Transverse colon (tissue), 4 donors: Measurements from ENCODE around the gene AP1G2. TPM values are rescaled to one million over a fixed set of nuclear protein-coding genes. Genes with fewer than 3 reads are reported as not detected.

Source experiments
- DNase-seq: peaks from one replicate; pipeline ENCODE4 v3.0.0-alpha.2; 2019
- H3K27ac ChIP-seq, 4 donors: fragments of 200-600 bp; sonication (generic); 2 replicates each; pipeline ENCODE4 v1.5.1; 2016 to 2018; ENCODE audit warnings: inconsistent platforms in 4 of 4
- H3K27me3 ChIP-seq: fragments of 200-600 bp; sonication (generic); 2 replicates; pipeline ENCODE4 v1.5.1; 2017; ENCODE audit warnings: inconsistent platforms
- H3K36me3 ChIP-seq, 4 donors: fragments of 200-600 bp; sonication (generic); 2 replicates each; pipeline ENCODE4 v1.5.1; 2017 to 2019; ENCODE audit warnings: inconsistent platforms in 4 of 4
- H3K4me1 ChIP-seq, 4 donors: fragments of 200-600 bp; sonication (generic); 2 replicates each; pipeline ENCODE4 v1.5.1; 2017 to 2020; ENCODE audit warnings: inconsistent platforms in 4 of 4
- H3K4me3 ChIP-seq, 4 donors: fragments of 200-600 bp; sonication (generic); 1 replicate in 1 of 4; 2 replicates in 3 of 4; pipeline versions ENCODE4 v1.5.1 to v1.6.1; 2017 to 2019; ENCODE audit warnings: inconsistent platforms in 4 of 4
- H3K9me3 ChIP-seq, 2 donors: fragments of 200-600 bp; sonication (generic); 2 replicates each; pipeline ENCODE4 v1.5.1; 2017 to 2019; ENCODE audit warnings: inconsistent platforms in 2 of 2
- EP300 ChIP-seq: sonication (generic); formaldehyde crosslinking; IDR thresholded peaks from one replicate; pipeline ENCODE4 v1.6.1; 2017; ENCODE audit warnings: antibody characterized with exemption, low read depth
- POLR2A ChIP-seq: fragments of 450-650 bp; IDR thresholded peaks from one replicate; pipeline ENCODE4 v1.6.1; 2016; ENCODE audit warnings: antibody characterized with exemption, mild to moderate bottlenecking, moderate library complexity
- POLR2AphosphoS5 ChIP-seq, 3 donors: sonication (generic); formaldehyde crosslinking; IDR thresholded peaks; one replicate each; pipeline ENCODE4 v1.6.1; 2016; ENCODE audit warnings: antibody characterized with exemption in 3 of 3
- WGBS, 2 donors: methylation state at CpG; one replicate each; pipeline ENCODE4 v1.1.5; 2018; ENCODE audit warnings: low coverage in 1 of 2; 5-methylcytosine and 5-hydroxymethylcytosine counted together
- in situ Hi-C, 4 donors: fragments of 200-750 bp; cut with MboI; loops; one replicate each; pipeline versions ENCODE4 v1.15.0 to v1.15.1; 2017; ENCODE audit warnings: low sequenced_read_pairs in 3 of 4, low pct_ligation_motif_present in 1 of 4, low pct_unique_long_range_greater_than_20kb in 1 of 4
- intact Hi-C: fragments of 100-400 bp; cut with DNase I; formaldehyde crosslinking; loops from one replicate; pipeline ENCODE4 v1.15.1; 2023; ENCODE audit warnings: low total_unique reads
- total RNA-seq, 4 donors: library from RNA; depleted of rRNA; stranded (reverse); fragments of >200 nt; gene quantifications; one replicate each; pipeline ENCODE4 v1.1.0, GENCODE V29; 2016
- TF ChIP-seq, protein P1 (sequence below), 5 experiments: fragments of 200-600 bp in 3 of 5; fragments of 450-650 bp in 2 of 5; sonication (generic) in 3 of 5; IDR thresholded peaks; 1 replicate in 2 of 5; 2 replicates in 3 of 5; pipeline ENCODE4 v1.5.1; 2016 to 2017; ENCODE audit warnings: antibody characterized with exemption in 5 of 5, inconsistent platforms in 3 of 5, mild to moderate bottlenecking in 2 of 5, moderate library complexity in 1 of 5

Gene AP1G2
- total RNA-seq, 4 donors from 2014 or later, result 163 to 508 (median 237) TPM

DNA sequence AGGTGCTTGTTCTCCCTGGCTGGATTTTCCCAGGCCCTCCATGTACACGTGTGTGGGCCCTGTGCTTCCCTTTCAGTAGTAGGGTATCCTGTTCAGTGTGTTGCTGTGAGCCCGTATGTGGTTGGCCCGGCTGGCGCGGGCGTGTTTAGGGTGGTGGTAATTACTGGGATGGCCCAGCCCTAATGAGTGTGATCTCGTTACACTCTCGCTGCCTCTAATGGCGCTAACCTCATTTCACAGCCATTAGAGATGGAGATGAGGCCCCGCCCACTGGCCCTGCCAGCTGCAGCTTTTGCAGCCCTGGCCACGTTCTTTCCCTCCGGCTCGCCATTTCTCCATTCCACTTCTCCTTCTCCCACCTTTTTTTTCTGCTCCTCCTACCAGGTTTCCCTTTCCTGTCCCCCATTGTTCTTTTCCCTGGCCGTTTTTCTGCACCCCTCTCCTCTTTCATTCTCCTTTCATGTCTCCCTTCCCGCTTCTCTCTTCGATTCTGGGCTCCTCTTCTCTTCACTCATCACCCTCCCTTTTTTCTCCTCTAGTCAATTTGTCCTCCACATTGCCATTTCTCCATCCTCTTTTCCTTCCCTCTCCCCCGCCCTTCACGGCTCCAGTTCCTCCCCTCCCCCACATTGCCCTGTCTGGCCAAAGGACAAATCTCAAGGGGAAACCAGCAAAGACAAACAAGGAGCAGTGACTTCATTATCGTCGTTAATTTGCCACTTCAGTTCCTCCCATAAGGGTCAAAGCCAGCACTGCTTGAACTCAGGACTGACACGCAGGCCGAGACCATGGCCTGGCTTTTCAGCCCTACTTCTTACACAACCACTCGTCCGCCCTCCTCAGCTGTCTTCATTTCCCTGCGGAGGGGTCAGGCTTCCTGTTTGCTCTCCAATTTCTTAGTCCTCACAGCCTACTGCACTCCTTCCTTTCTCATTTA, 22.8 kb downstream of the AP1G2 start:
- intact Hi-C loops (no loop called here), in situ Hi-C loops (no loop called here)
- Histone ChIP-seq H3K9me3 (no peaks in the 10 kb centered on the region), H3K27ac (no peak overlapping the region), H3K36me3 (no peaks in the 10 kb centered on the region), H3K27me3 (peaks cover under 1% of the 10 kb centered on the region), H3K4me3 (no peak overlapping the region), H3K4me1 (peaks cover 0 to 7% (median 0%) of the 10 kb centered on the region in 4 donors)
- WGBS, 2 donors, result 48 to 58% methylated on average over 7 to 25 of the region's 25 CpGs
- peak; percentile 33 for DNase-seq
- no peak for TF ChIP-seq EP300
- TF ChIP-seq, protein P1, sequence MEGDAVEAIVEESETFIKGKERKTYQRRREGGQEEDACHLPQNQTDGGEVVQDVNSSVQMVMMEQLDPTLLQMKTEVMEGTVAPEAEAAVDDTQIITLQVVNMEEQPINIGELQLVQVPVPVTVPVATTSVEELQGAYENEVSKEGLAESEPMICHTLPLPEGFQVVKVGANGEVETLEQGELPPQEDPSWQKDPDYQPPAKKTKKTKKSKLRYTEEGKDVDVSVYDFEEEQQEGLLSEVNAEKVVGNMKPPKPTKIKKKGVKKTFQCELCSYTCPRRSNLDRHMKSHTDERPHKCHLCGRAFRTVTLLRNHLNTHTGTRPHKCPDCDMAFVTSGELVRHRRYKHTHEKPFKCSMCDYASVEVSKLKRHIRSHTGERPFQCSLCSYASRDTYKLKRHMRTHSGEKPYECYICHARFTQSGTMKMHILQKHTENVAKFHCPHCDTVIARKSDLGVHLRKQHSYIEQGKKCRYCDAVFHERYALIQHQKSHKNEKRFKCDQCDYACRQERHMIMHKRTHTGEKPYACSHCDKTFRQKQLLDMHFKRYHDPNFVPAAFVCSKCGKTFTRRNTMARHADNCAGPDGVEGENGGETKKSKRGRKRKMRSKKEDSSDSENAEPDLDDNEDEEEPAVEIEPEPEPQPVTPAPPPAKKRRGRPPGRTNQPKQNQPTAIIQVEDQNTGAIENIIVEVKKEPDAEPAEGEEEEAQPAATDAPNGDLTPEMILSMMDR (IDR thresholded peaks at IDR 0.05), result no peak
- no peak for TF ChIP-seq POLR2A
- no peak for TF ChIP-seq POLR2AphosphoS5 (IDR thresholded peaks at IDR 0.05)

DNA sequence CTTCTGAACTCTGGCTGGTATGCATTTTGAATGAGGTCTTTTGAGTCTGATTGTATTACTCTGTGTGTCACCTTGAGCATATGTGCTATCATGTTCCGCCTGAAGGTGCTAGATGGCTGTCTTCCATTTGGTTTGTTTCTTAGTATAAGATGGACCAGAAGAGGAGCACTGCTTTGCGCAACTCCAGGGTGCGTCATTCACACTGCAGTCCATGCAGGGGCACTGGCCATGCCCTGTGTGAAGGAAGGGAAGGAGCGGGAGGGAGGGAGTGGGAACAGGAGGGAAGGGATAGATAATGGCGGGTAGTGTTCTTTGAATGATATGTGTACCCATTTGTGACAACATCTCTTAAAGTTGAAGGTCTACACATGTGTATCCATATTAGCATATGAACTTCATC, 24.2 kb downstream of the AP1G2 start:
- DNase-seq, result no peak
- no peak for TF ChIP-seq EP300
- TF ChIP-seq, protein P1 (IDR thresholded peaks at IDR 0.05), result no peak
- no peak for TF ChIP-seq POLR2AphosphoS5 (IDR thresholded peaks at IDR 0.05)
- TF ChIP-seq POLR2A, result no peak
- Histone ChIP-seq H3K27ac (no peak overlapping the region), H3K9me3 (no peaks in the 10 kb centered on the region), H3K27me3 (no peaks in the 10 kb centered on the region), H3K36me3 (no peaks in the 10 kb centered on the region), H3K4me1 (peaks cover 0 to 16% (median 0%) of the 10 kb centered on the region in 4 donors), H3K4me3 (no peak overlapping the region)
- in situ Hi-C loops, result no loop called here
- intact Hi-C loops, result no loop called here
- WGBS, 2 donors, result 95 to 96% methylated on average over 4 to 5 of the region's 5 CpGs

DNA sequence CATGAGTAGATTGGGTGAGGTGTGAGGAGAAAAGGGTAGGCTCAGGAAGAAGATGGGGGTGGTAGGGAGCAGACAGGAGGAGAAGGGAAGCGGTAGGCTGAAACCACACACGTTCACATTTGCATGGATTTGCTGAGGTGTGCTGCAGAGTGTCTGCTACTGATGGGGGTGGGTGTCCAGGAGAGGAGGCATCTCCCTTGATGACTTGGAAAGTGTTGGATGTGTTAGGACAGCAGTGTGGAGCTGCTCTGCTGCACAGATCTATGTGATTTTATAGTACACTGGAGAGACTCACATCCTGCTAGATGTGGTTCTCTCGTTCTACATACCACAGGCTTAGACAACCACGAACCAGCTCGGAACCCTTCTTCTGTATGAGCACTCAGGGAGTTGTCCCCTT, 25.3 kb downstream of the AP1G2 start:
- WGBS, 2 donors, result 60 to 80% methylated on average over 1 to 5 of the region's 5 CpGs

DNA sequence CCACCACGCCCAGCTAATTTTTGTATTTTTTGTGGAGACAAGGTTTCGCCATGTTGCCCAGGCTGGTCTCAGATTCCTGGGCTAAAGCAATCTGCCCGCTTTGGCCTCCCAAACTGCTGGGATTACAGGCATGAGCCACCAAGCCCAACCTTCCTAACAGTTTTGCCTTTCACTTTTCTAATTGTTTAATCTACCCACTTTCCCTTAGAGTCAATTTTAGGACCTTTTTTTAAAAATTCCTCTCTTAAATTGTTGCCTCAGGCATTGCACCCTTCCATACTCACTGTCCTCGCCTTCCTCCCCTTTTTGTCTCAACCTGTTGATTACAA, 27.5 kb downstream of the AP1G2 start:
- Histone ChIP-seq H3K4me3 (no peak overlapping the region), H3K27ac (no peak overlapping the region), H3K9me3 (no peaks in the 10 kb centered on the region), H3K36me3 (no peaks in the 10 kb centered on the region), H3K4me1 (peaks cover 0 to 16% (median 0%) of the 10 kb centered on the region in 4 donors), H3K27me3 (no peaks in the 10 kb centered on the region)
- no peak for TF ChIP-seq EP300
- no peak for TF ChIP-seq POLR2AphosphoS5 (IDR thresholded peaks at IDR 0.05)
- TF ChIP-seq, protein P1 (IDR thresholded peaks at IDR 0.05), result no peak
- no peak for TF ChIP-seq POLR2A
- DNase-seq, result no peak
- intact Hi-C loops, result no loop called here
- in situ Hi-C loops, result no loop called here
- WGBS, 2 donors, result 84 to 89% methylated on average over 3 to 4 of the region's 4 CpGs

More for the DNA sequence above, 25.3 kb downstream of the AP1G2 start:
- intact Hi-C loops (no loop called here), in situ Hi-C loops (no loop called here)
- Histone ChIP-seq H3K4me3 (no peak overlapping the region), H3K4me1 (peaks cover 0 to 16% (median 0%) of the 10 kb centered on the region in 4 donors), H3K36me3 (no peaks in the 10 kb centered on the region), H3K27me3 (no peaks in the 10 kb centered on the region), H3K27ac (no peak overlapping the region), H3K9me3 (no peaks in the 10 kb centered on the region)
- no peak for DNase-seq
- TF ChIP-seq POLR2A, result no peak
- TF ChIP-seq EP300, result no peak
- no peak for TF ChIP-seq POLR2AphosphoS5 (IDR thresholded peaks at IDR 0.05)
- TF ChIP-seq, protein P1 (IDR thresholded peaks at IDR 0.05), result no peak
